ENCODE measurements around the gene PTK7.

PTK7 gene

DNA sequence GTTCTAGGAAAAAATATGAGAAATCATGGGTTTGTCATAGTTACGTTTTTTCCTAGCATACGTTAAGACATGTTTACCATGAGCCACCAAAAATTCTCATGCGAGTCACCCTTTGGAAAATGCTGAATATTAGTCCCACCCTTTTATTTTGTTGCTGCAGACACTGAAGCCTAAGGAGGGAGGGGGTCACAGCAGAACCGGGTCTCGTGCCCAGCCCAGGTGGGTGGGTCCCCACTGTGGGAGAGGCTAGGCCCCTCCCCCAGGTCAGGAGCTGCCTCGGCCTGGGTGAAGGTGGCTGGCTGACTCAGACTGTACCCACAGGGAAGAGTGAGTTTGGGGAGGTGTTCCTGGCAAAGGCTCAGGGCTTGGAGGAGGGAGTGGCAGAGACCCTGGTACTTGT lies 68.8 kb downstream of the PTK7 start:
- Mint-ChIP-seq H3K4me1 (peaks cover 28% of the 10 kb centered on the region), H3K36me3 (ENCODE audit: low read depth) (peaks cover 37% of the 10 kb centered on the region), H3K9me3 (no peaks in the 10 kb centered on the region), H3K4me3 (no peak overlapping the region), H3K27ac (peak overlapping the region in 1 of 3 experiments; percentile 99), H3K27me3 (ENCODE audit: low read depth) (no peaks in the 10 kb centered on the region)
- no peak for TF ChIP-seq CTCF (IDR thresholded peaks at IDR 0.05; ENCODE audit: unreplicated experiment in 3 of 3)

DNA sequence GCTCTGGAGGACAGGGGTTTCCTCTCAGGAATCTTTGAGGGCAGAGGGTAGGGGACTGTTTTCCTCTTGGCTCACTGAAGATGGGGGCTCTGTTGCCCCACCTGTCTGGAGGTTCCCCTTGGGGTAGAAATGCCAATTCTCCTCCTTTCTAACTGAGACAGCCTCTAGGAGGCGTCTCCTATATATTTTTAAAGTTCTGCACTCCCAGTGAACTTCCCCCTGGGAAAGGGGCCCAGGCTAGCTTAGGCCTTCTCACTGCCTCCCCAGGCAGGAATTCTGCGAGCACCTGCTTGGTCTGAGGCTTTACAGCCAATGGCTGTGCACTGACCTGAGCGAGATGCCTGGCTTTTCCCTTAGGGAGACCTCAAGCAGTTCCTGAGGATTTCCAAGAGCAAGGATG lies 70.1 kb downstream of the PTK7 start:
- no peak for TF ChIP-seq CTCF (IDR thresholded peaks at IDR 0.05; ENCODE audit: unreplicated experiment in 3 of 3)
- peaks cover 39% of the 10 kb centered on the region for H3K36me3 Mint-ChIP-seq (ENCODE audit: low read depth)
- no peaks in the 10 kb centered on the region for H3K27me3 Mint-ChIP-seq (ENCODE audit: low read depth)
- peak overlapping the region in 1 of 3 experiments; percentile 67 for H3K27ac Mint-ChIP-seq
- peaks cover 23% of the 10 kb centered on the region for H3K4me1 Mint-ChIP-seq
- H3K9me3 Mint-ChIP-seq, result no peaks in the 10 kb centered on the region
- no peak overlapping the region for H3K4me3 Mint-ChIP-seq

DNA sequence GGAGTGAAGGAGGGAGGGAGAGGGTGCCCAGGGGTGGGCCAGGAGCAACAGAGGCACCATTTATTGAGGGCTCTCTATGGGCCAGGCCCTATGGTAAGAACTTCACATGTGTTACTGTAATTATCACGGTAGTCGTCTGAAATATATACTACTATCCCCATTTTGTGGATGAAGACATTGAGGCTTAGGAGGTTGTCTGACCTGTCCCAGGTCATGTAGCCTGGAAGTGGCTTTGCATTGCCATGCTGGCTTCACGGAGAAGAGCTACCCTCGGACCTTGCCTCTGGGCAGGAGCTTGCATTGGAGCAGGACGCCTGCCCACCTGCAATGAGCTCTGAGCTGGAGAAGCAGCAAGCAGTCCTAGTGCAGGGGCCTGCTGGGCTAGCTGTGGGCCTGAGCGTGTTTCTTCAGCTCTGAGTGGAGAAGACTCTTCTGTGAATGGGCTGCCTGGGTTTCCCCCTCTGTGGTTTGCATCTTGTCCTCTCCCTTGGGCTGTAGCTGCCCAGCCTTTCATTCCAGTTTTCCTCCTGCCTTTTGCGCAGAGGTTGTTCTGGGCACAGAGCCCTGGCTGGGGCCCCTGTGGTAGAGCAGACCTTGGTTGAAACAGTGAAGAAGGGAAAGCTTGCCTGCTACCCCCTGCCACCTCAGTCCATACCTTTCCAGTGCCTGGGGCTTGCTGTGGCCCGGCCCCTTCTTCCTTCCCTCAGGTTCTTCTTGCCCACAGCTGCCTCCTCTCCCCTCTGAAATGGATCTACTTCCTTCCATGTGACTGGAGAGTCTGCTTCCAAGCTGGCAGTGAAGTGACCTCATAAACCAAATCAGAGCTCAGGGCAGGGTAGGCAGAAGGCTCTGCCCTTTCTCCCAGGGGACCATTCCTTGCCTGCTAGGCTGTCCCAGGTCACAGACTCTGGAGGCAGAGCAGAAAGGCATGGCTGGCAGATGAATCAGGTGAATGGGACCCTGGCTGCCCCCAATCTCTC lies 70.9 kb downstream of the PTK7 start:
- Mint-ChIP-seq H3K27me3 (ENCODE audit: low read depth) (no peaks in the 10 kb centered on the region), H3K4me3 (no peak overlapping the region), H3K9me3 (no peaks in the 10 kb centered on the region), H3K36me3 (ENCODE audit: low read depth) (peaks cover 38% of the 10 kb centered on the region), H3K4me1 (peaks cover 20% of the 10 kb centered on the region), H3K27ac (no peak overlapping the region)
- TF ChIP-seq CTCF (IDR thresholded peaks at IDR 0.05; ENCODE audit: unreplicated experiment in 3 of 3), result no peak

GRCh38 chr6:43147691-43148477 lies 71.8 kb downstream of the PTK7 start:
- peak overlapping the region in 1 of 3 experiments; percentile 44 for H3K27ac Mint-ChIP-seq
- H3K9me3 Mint-ChIP-seq, result no peaks in the 10 kb centered on the region
- H3K4me1 Mint-ChIP-seq, result peaks cover 12% of the 10 kb centered on the region
- no peak for TF ChIP-seq CTCF (IDR thresholded peaks at IDR 0.05; ENCODE audit: unreplicated experiment in 3 of 3)
- H3K27me3 Mint-ChIP-seq (ENCODE audit: low read depth), result no peaks in the 10 kb centered on the region
- H3K4me3 Mint-ChIP-seq, result no peak overlapping the region
- peaks cover 40% of the 10 kb centered on the region for H3K36me3 Mint-ChIP-seq (ENCODE audit: low read depth)

- no peaks in the 10 kb centered on the region for H3K27me3 Mint-ChIP-seq (ENCODE audit: low read depth)
- H3K27ac Mint-ChIP-seq, result no peak overlapping the region
- H3K4me1 Mint-ChIP-seq, result no peaks in the 10 kb centered on the region
- no peak overlapping the region for H3K4me3 Mint-ChIP-seq
- no peaks in the 10 kb centered on the region for H3K9me3 Mint-ChIP-seq
- H3K36me3 Mint-ChIP-seq (ENCODE audit: low read depth), result peaks cover 40% of the 10 kb centered on the region
- TF ChIP-seq CTCF (IDR thresholded peaks at IDR 0.05; ENCODE audit: unreplicated experiment in 3 of 3), result no peak
These were observed 73.2 kb downstream of the PTK7 start for GRCh38 chr6:43149265-43149664.
